Neural progenitor cell (in vitro differentiated cells): ENCODE measurements around the gene MFSD6L. TPM values are rescaled to one million over a fixed set of nuclear protein-coding genes. Genes with fewer than 3 reads are reported as not detected.

Source experiments
- DNase-seq: peaks from one replicate; pipeline ENCODE4 v3.0.0-alpha.2; 2016; ENCODE audit warnings: low spot score
- H2AFZ ChIP-seq: fragments of 200-600 bp; sonication (generic); replicated peaks from 2 replicates; pipeline ENCODE4 v1.6.1; 2016; ENCODE audit warnings: antibody characterized with exemption
- H3F3A ChIP-seq: fragments of 200-600 bp; sonication (generic); 2 replicates; pipeline ENCODE4 v1.6.1; 2016; ENCODE audit warnings: antibody characterized with exemption, low read depth
- H3K27ac ChIP-seq: fragments of 200-600 bp; sonication (generic); 2 replicates; pipeline ENCODE4 v1.5.1; 2016; ENCODE audit warnings: mild to moderate bottlenecking
- H3K27me3 ChIP-seq: fragments of 200-600 bp; sonication (generic); 2 replicates; pipeline ENCODE4 v1.6.1; 2016; ENCODE audit warnings: mild to moderate bottlenecking, moderate library complexity
- H3K36me3 ChIP-seq: fragments of 200-600 bp; sonication (generic); 2 replicates; pipeline ENCODE4 v1.5.1; 2016
- H3K4me1 ChIP-seq: fragments of 200-600 bp; sonication (generic); 2 replicates; pipeline ENCODE4 v1.6.1; 2016; ENCODE audit warnings: mixed run types
- H3K4me2 ChIP-seq: fragments of 200-600 bp; sonication (generic); 2 replicates; pipeline ENCODE4 v1.6.1; 2016
- H3K4me3 ChIP-seq: fragments of 200-600 bp; sonication (generic); 2 replicates; pipeline ENCODE4 v1.5.1; 2016
- H3K79me2 ChIP-seq: fragments of 200-600 bp; sonication (generic); 2 replicates; pipeline ENCODE4 v1.6.1; 2016; ENCODE audit warnings: low read depth
- H3K9ac ChIP-seq: fragments of 200-600 bp; sonication (generic); 2 replicates; pipeline ENCODE4 v1.6.1; 2016
- H3K9me3 ChIP-seq: fragments of 200-600 bp; sonication (generic); 2 replicates; pipeline ENCODE4 v1.5.1; 2016; ENCODE audit warnings: low read depth
- H4K20me1 ChIP-seq: fragments of 200-600 bp; sonication (generic); 2 replicates; pipeline ENCODE4 v1.6.1; 2016; ENCODE audit warnings: low read depth
- H3K27ac Mint-ChIP-seq: 3 replicates; pipeline ENCODE4 v1.8.0; 2021; ENCODE audit warnings: mixed read lengths
- H3K27me3 Mint-ChIP-seq: 2 replicates; pipeline ENCODE4 v1.8.0; 2022; ENCODE audit warnings: low read depth, mild to moderate bottlenecking, inconsistent platforms, moderate library complexity, mixed read lengths; ENCODE audit not compliant: insufficient read depth
- H3K36me3 Mint-ChIP-seq: 3 replicates; pipeline ENCODE4 v1.8.0; 2021; ENCODE audit warnings: mixed read lengths
- H3K4me1 Mint-ChIP-seq: 3 replicates; pipeline ENCODE4 v1.8.0; 2021; ENCODE audit warnings: mixed read lengths
- H3K4me3 Mint-ChIP-seq: 3 replicates; pipeline ENCODE4 v1.8.0; 2021; ENCODE audit warnings: mild to moderate bottlenecking, moderate library complexity, mixed read lengths
- H3K9me3 Mint-ChIP-seq: 3 replicates; pipeline ENCODE4 v1.8.0; 2020; ENCODE audit warnings: mixed read lengths
- CTCF ChIP-seq: fragments of 200-600 bp; sonication (generic); IDR thresholded peaks from 2 replicates; pipeline ENCODE4 v1.5.1; 2017; ENCODE audit warnings: antibody characterized with exemption, mild to moderate bottlenecking
- EZH2 ChIP-seq: fragments of 200-600 bp; sonication (generic); IDR thresholded peaks from 2 replicates; pipeline ENCODE4 v1.6.1; 2017; ENCODE audit warnings: antibody characterized with exemption, mild to moderate bottlenecking, moderate library complexity
- EZH2phosphoT487 ChIP-seq: fragments of 200-600 bp; sonication (generic); IDR thresholded peaks from 2 replicates; pipeline ENCODE4 v1.6.1; 2017; ENCODE audit warnings: antibody characterized with exemption
- total RNA-seq: library from RNA; depleted of rRNA; stranded (reverse); fragments of >200 nt; gene quantifications from 2 replicates; pipeline ENCODE4 v1.2.3, GENCODE V29; 2015; ENCODE audit warnings: low replicate concordance

MFSD6L gene
- total RNA-seq, 1 donor from 2014 or later = not detected

GRCh38 chr17:8821446-8822105 lies 22.4 kb upstream of the MFSD6L start:
- Histone ChIP-seq H4K20me1 (no peaks in the 10 kb centered on the region), H3K36me3 (no peaks in the 10 kb centered on the region), H3K4me1 (no peaks in the 10 kb centered on the region), H3K27ac (no peak overlapping the region), H2AFZ (no peak overlapping the region), H3K4me3 (no peak overlapping the region), H3F3A (no peaks in the 10 kb centered on the region), H3K4me2 (no peak overlapping the region), H3K9me3 (no peaks in the 10 kb centered on the region), H3K9ac (no peak overlapping the region), H3K27me3 (no peaks in the 10 kb centered on the region), H3K79me2 (no peaks in the 10 kb centered on the region)
- DNase-seq = no peak
- H3K4me1 Mint-ChIP-seq = no peaks in the 10 kb centered on the region
- TF ChIP-seq CTCF (no peak), EZH2 (no peak), EZH2phosphoT487 (no peak)
- H3K4me3 Mint-ChIP-seq = no peak overlapping the region
- H3K27me3 Mint-ChIP-seq = peaks cover 5% of the 10 kb centered on the region
- H3K36me3 Mint-ChIP-seq = no peaks in the 10 kb centered on the region
- no peak overlapping the region for H3K27ac Mint-ChIP-seq
- H3K9me3 Mint-ChIP-seq = peaks cover 16% of the 10 kb centered on the region

DNA sequence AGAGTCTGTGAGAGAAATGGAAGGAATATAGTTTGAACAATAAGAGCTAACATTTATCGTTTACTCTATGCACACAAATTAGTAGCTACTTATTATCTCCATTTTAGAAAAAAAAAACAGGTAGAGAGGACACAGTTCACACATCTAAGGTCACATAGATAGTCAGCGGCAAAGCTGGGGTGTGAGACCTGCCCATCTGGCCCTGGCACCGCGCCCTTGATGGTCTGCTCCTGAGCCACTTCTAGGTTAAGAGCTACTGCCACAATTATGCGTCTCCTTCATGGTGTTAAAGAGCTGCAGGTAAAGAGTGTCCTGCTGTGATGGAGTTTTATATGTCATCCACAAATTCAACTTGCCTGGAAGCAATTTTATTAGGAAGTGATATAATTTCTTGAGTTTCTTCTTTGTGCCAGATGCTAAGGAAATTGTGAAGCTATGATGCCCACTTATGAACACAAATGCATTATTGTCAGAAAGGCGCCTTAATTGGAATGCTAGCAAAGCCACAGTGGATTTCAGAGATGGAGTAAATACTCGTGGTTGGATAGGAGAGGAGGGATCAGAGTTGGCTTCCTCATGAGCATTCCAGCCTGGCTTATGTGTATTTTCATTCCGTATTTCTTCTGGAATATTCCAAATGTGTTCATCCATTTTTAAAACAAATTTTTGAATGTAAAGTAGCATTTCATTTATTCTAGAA lies 21.3 kb upstream of the MFSD6L start:
- TF ChIP-seq EZH2phosphoT487 (no peak), EZH2 (no peak), CTCF (no peak)
- H3K27me3 Mint-ChIP-seq = peaks cover 5% of the 10 kb centered on the region
- H3K27me3 ChIP-seq = peaks cover 7% of the 10 kb centered on the region
- H3K36me3 Mint-ChIP-seq = no peaks in the 10 kb centered on the region
- H3K4me2 ChIP-seq = no peak overlapping the region
- no peaks in the 10 kb centered on the region for H3K4me1 Mint-ChIP-seq
- no peaks in the 10 kb centered on the region for H3K36me3 ChIP-seq
- no peaks in the 10 kb centered on the region for H3K9me3 ChIP-seq
- H3K79me2 ChIP-seq = no peaks in the 10 kb centered on the region
- no peak overlapping the region for H3K4me3 ChIP-seq
- H2AFZ ChIP-seq = no peak overlapping the region
- no peak overlapping the region for H3K27ac Mint-ChIP-seq
- H4K20me1 ChIP-seq = no peaks in the 10 kb centered on the region
- H3K9me3 Mint-ChIP-seq = peaks cover 16% of the 10 kb centered on the region
- DNase-seq = no peak
- H3K9ac ChIP-seq = no peak overlapping the region
- H3K27ac ChIP-seq = no peak overlapping the region
- no peaks in the 10 kb centered on the region for H3K4me1 ChIP-seq
- H3K4me3 Mint-ChIP-seq = no peak overlapping the region
- no peaks in the 10 kb centered on the region for H3F3A ChIP-seq

DNA sequence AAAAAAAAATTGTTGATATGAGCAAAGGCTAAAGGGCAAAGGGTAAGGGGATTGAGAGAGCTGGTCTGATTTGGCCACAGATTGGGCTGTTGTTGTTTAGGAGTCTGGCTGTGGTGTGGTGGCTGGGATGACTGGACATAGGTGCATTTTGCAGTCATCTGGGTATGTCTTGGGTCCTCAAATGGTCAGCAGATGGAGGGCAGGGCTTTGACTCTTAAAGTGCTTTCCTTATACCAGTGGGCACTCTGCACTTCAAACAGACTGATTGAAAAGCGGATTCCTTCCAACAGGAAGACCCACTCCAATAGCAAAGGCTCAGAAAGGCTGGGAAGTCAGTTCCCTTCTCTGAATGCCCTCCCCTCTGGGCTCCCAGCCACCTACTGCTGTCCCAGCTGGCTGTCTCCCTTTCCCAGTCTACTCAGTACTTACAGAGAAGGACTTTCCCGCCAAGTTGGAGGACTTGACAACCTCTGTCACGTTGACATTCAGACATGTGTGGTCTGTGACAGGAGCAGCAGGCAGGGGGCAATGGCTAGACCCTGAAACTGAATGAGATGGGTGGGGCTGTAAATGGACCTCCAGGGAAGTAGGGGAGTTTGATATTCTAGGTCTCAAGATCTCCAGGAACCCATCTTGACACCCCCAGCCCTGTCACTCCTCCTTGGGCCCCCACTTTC lies 19.6 kb upstream of the MFSD6L start:
- no peaks in the 10 kb centered on the region for H3K4me1 ChIP-seq
- H4K20me1 ChIP-seq = no peaks in the 10 kb centered on the region
- no peak overlapping the region for H3K4me3 Mint-ChIP-seq
- no peak overlapping the region for H3K27ac ChIP-seq
- no peaks in the 10 kb centered on the region for H3F3A ChIP-seq
- no peak overlapping the region for H3K9ac ChIP-seq
- no peaks in the 10 kb centered on the region for H3K36me3 Mint-ChIP-seq
- H3K36me3 ChIP-seq = no peaks in the 10 kb centered on the region
- peaks cover 7% of the 10 kb centered on the region for H3K27me3 ChIP-seq
- H3K79me2 ChIP-seq = no peaks in the 10 kb centered on the region
- DNase-seq = no peak
- peaks cover 7% of the 10 kb centered on the region for H3K27me3 Mint-ChIP-seq
- H3K27ac Mint-ChIP-seq = no peak overlapping the region
- H2AFZ ChIP-seq = no peak overlapping the region
- TF ChIP-seq EZH2 (no peak), CTCF (no peak), EZH2phosphoT487 (no peak)
- no peaks in the 10 kb centered on the region for H3K4me1 Mint-ChIP-seq
- peaks cover 11% of the 10 kb centered on the region for H3K9me3 Mint-ChIP-seq
- H3K4me3 ChIP-seq = no peak overlapping the region
- H3K9me3 ChIP-seq = no peaks in the 10 kb centered on the region
- no peak overlapping the region for H3K4me2 ChIP-seq
